Measurements from ENCODE around the gene BABAM2. TPM values are rescaled to one million over a fixed set of nuclear protein-coding genes. Genes with fewer than 3 reads are reported as not detected.

The BABAM2 gene
- polyA plus RNA-seq, 3 donors: 33.2 to 52.8 (median 49.3) TPM

DNA sequence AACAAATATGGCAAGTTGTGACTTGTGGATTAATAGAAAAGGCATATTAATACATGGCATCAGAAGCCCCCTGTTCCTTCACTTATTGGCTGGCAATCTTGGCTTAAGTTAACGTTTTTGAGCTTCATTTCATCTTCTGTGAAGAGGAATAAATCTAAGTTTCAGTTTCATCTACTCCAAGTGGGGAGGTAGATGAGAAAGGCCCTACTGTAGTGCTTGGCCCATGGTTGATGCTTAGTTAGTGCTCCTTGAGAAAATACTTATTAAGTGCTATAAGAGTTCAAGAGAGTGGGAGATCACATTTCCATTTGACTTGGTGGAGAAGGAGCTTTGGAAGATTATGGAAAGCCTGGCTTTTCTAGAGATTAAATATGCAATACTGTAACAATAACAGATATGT, 244.3 kb downstream of the BABAM2 start:
- H4K20me1 ChIP-seq (ENCODE audit: insufficient read depth, low read length): no peaks in the 10 kb centered on the region
- Mint-ChIP-seq H3K9me3 (peaks cover 0 to 3% (median 0%) of the 10 kb centered on the region in 7 donors), H3K27me3 (ENCODE audit: low read depth in 3 of 3) (peaks cover 0 to 3% (median 0%) of the 10 kb centered on the region in 3 donors), H3K36me3 (peaks cover 29 to 30% of the 10 kb centered on the region in 2 donors), H3K4me3 (no peak overlapping the region), H3K27ac (peak overlapping the region in 1 of 7 donors; percentile 3), H3K4me1 (peaks cover 20% of the 10 kb centered on the region)
- no peaks in the 10 kb centered on the region for H3K27me3 ChIP-seq (ENCODE audit: control insufficient read depth in 2 of 2, insufficient read depth in 2 of 2, low read length in 2 of 2)
- intact Hi-C loops (cut with micrococcal nuclease): no loop called here
- peak overlapping the region in 1 of 2 donors; percentile 54 for H3K27ac ChIP-seq (ENCODE audit: low read depth in 1 of 2, low read length in 2 of 2)
- peaks cover 14 to 25% of the 10 kb centered on the region in 2 donors for H3K4me1 ChIP-seq (ENCODE audit: control insufficient read depth in 1 of 2, insufficient read depth in 2 of 2, low read length in 2 of 2)
- no peak overlapping the region for H2AFZ ChIP-seq (ENCODE audit: insufficient read depth, low read depth, low read length, poor library complexity, severe bottlenecking)
- H3K79me2 ChIP-seq (ENCODE audit: insufficient read depth, low read length): no peaks in the 10 kb centered on the region
- H3K9me3 ChIP-seq (replicated peaks in 1 of 2; ENCODE audit: control insufficient read depth in 1 of 2, insufficient read depth in 1 of 2, low read length in 2 of 2): no peaks in the 10 kb centered on the region
- H3K36me3 ChIP-seq (replicated peaks in 1 of 2; ENCODE audit: control insufficient read depth in 1 of 2, insufficient read depth in 2 of 2, low read length in 2 of 2): peaks cover 2 to 16% of the 10 kb centered on the region in 2 donors
- no peak overlapping the region for H3K4me3 ChIP-seq (replicated peaks in 1 of 3; ENCODE audit: low read depth in 2 of 3, low read length in 3 of 3)
- H3K9ac ChIP-seq (ENCODE audit: insufficient read depth, low read length, poor library complexity, severe bottlenecking): no peak overlapping the region
- no CpG with 5 or more reads among the region's 1 CpG for WGBS (ENCODE audit: insufficient coverage)
- TF ChIP-seq, protein P1, sequence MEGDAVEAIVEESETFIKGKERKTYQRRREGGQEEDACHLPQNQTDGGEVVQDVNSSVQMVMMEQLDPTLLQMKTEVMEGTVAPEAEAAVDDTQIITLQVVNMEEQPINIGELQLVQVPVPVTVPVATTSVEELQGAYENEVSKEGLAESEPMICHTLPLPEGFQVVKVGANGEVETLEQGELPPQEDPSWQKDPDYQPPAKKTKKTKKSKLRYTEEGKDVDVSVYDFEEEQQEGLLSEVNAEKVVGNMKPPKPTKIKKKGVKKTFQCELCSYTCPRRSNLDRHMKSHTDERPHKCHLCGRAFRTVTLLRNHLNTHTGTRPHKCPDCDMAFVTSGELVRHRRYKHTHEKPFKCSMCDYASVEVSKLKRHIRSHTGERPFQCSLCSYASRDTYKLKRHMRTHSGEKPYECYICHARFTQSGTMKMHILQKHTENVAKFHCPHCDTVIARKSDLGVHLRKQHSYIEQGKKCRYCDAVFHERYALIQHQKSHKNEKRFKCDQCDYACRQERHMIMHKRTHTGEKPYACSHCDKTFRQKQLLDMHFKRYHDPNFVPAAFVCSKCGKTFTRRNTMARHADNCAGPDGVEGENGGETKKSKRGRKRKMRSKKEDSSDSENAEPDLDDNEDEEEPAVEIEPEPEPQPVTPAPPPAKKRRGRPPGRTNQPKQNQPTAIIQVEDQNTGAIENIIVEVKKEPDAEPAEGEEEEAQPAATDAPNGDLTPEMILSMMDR (IDR thresholded peaks at IDR 0.05): no peak
- H3K4me2 ChIP-seq (replicated peaks; ENCODE audit: extremely low read depth, low read length, poor library complexity, severe bottlenecking): no peak overlapping the region
- no peak for DNase-seq

DNA sequence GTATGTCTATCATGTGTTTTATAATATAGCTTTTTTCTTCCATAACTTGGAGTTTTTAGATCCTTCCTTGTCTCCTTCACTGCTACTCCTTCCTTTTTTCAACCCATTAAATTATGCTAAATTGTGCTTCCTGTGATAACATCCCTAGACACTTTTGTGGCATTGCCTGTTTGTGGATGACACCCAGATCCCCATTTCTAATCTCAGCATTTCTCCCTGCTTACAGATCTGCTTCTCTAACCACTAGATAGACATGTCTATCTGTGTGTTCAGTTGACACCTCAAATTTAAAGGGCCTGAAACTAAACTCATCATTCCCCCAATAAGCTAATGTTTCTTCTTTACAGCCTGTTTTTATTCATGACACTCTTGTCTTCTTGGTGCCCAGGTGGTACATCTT, 244.8 kb downstream of the BABAM2 start:
- Histone ChIP-seq H2AFZ (ENCODE audit: insufficient read depth, low read depth, low read length, poor library complexity, severe bottlenecking) (no peak overlapping the region), H3K4me3 (replicated peaks in 1 of 3; ENCODE audit: low read depth in 2 of 3, low read length in 3 of 3) (no peak overlapping the region), H3K4me1 (ENCODE audit: control insufficient read depth in 1 of 2, insufficient read depth in 2 of 2, low read length in 2 of 2) (peaks cover 14 to 25% of the 10 kb centered on the region in 2 donors), H3K27me3 (ENCODE audit: control insufficient read depth in 2 of 2, insufficient read depth in 2 of 2, low read length in 2 of 2) (no peaks in the 10 kb centered on the region), H3K9ac (ENCODE audit: insufficient read depth, low read length, poor library complexity, severe bottlenecking) (no peak overlapping the region), H3K9me3 (replicated peaks in 1 of 2; ENCODE audit: control insufficient read depth in 1 of 2, insufficient read depth in 1 of 2, low read length in 2 of 2) (no peaks in the 10 kb centered on the region), H3K79me2 (ENCODE audit: insufficient read depth, low read length) (no peaks in the 10 kb centered on the region), H3K36me3 (replicated peaks in 1 of 2; ENCODE audit: control insufficient read depth in 1 of 2, insufficient read depth in 2 of 2, low read length in 2 of 2) (peaks cover under 1 to 11% of the 10 kb centered on the region in 2 donors), H3K4me2 (replicated peaks; ENCODE audit: extremely low read depth, low read length, poor library complexity, severe bottlenecking) (no peak overlapping the region), H4K20me1 (ENCODE audit: insufficient read depth, low read length) (no peaks in the 10 kb centered on the region), H3K27ac (ENCODE audit: low read depth in 1 of 2, low read length in 2 of 2) (no peak overlapping the region)
- no peak overlapping the region for H3K4me3 Mint-ChIP-seq
- no peak for DNase-seq
- peaks cover 0 to 3% (median 0%) of the 10 kb centered on the region in 3 donors for H3K27me3 Mint-ChIP-seq (ENCODE audit: low read depth in 3 of 3)
- peak overlapping the region in 2 of 7 donors; percentile 3 for H3K27ac Mint-ChIP-seq
- TF ChIP-seq, protein P1 (IDR thresholded peaks at IDR 0.05): no peak
- peaks cover 0 to 3% (median 0%) of the 10 kb centered on the region in 7 donors for H3K9me3 Mint-ChIP-seq
- intact Hi-C loops (cut with micrococcal nuclease): no loop called here
- peaks cover 20% of the 10 kb centered on the region for H3K4me1 Mint-ChIP-seq
- H3K36me3 Mint-ChIP-seq: peaks cover 29 to 30% of the 10 kb centered on the region in 2 donors
